ENCODE measurements around the gene TACR2.

GRCh38 chr10:69387500-69387899 is 29.2 kb downstream of the TACR2 start:
- no peak for TF ChIP-seq POLR2AphosphoS5 (IDR thresholded peaks at IDR 0.05; ENCODE audit: insufficient read depth in 1 of 2, low read depth in 1 of 2)
- TF ChIP-seq, protein P1, sequence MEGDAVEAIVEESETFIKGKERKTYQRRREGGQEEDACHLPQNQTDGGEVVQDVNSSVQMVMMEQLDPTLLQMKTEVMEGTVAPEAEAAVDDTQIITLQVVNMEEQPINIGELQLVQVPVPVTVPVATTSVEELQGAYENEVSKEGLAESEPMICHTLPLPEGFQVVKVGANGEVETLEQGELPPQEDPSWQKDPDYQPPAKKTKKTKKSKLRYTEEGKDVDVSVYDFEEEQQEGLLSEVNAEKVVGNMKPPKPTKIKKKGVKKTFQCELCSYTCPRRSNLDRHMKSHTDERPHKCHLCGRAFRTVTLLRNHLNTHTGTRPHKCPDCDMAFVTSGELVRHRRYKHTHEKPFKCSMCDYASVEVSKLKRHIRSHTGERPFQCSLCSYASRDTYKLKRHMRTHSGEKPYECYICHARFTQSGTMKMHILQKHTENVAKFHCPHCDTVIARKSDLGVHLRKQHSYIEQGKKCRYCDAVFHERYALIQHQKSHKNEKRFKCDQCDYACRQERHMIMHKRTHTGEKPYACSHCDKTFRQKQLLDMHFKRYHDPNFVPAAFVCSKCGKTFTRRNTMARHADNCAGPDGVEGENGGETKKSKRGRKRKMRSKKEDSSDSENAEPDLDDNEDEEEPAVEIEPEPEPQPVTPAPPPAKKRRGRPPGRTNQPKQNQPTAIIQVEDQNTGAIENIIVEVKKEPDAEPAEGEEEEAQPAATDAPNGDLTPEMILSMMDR (IDR thresholded peaks at IDR 0.05), result no peak

All from vagina (tissue), 2 donors.